GM21526 (cell line): ENCODE data around the gene KDM4C.

Experiments
- ATAC-seq: cut with Tn5 transposase; IDR thresholded peaks from one replicate; pipeline ENCODE4 v1.9.1; 2021; ENCODE audit warnings: moderate library complexity; ENCODE audit not compliant: unreplicated experiment, low FRiP score

KDM4C gene

GRCh38 chr9:7083192-7083591 lies 325.4 kb downstream of the KDM4C start:
- no peak for ATAC-seq

- no peak for ATAC-seq
These were observed 327.6 kb downstream of the KDM4C start for GRCh38 chr9:7085357-7085756.

GRCh38 chr9:7086389-7086788 lies 328.6 kb downstream of the KDM4C start:
- no peak for ATAC-seq

- ATAC-seq: no peak
These were observed 330.8 kb downstream of the KDM4C start for GRCh38 chr9:7088611-7089010.

GRCh38 chr9:7089406-7090193 lies 331.8 kb downstream of the KDM4C start:
- ATAC-seq: no peak

GRCh38 chr9:7093040-7093439 lies 335.3 kb downstream of the KDM4C start:
- ATAC-seq: no peak

GRCh38 chr9:7094052-7094451 lies 336.3 kb downstream of the KDM4C start:
- no peak for ATAC-seq

- ATAC-seq: no peak
These were observed 336.8 kb downstream of the KDM4C start for GRCh38 chr9:7094576-7094975.

- ATAC-seq: peak; percentile 72
These were observed 337.3 kb downstream of the KDM4C start for GRCh38 chr9:7095058-7095457.

GRCh38 chr9:7097040-7097715 lies 339.4 kb downstream of the KDM4C start:
- ATAC-seq: no peak

- ATAC-seq: no peak
These were observed 340.3 kb downstream of the KDM4C start for GRCh38 chr9:7097785-7098752.

GRCh38 chr9:7103367-7103766 lies 345.6 kb downstream of the KDM4C start:
- no peak for ATAC-seq

- ATAC-seq: no peak
These were observed 346.0 kb downstream of the KDM4C start for GRCh38 chr9:7103771-7104170.

GRCh38 chr9:7104625-7105024 lies 346.9 kb downstream of the KDM4C start:
- ATAC-seq: no peak

GRCh38 chr9:7105095-7105494 lies 347.3 kb downstream of the KDM4C start:
- ATAC-seq: no peak

GRCh38 chr9:7108936-7109335 lies 351.2 kb downstream of the KDM4C start:
- no peak for ATAC-seq

- ATAC-seq: no peak
These were observed 353.6 kb downstream of the KDM4C start for GRCh38 chr9:7111413-7111812.

GRCh38 chr9:7115606-7116005 lies 357.8 kb downstream of the KDM4C start:
- no peak for ATAC-seq

- no peak for ATAC-seq
These were observed 360.1 kb downstream of the KDM4C start for GRCh38 chr9:7117676-7118561.

- ATAC-seq: no peak
These were observed 360.9 kb downstream of the KDM4C start for GRCh38 chr9:7118633-7119032.
